GM12878 (cell line): ENCODE results near the gene MAML2. TPM values are rescaled to one million over a fixed set of nuclear protein-coding genes. Genes with fewer than 3 reads are reported as not detected.

Experiments used
- BHLHE40 ChIP-seq, 2 experiments: fragments of 450-650 bp in 1 of 2; IDR thresholded peaks; 2 replicates each; pipeline ENCODE4 v1.6.1; 2011 to 2017; ENCODE audit warnings: low read depth in 2 of 2, borderline replicate concordance in 1 of 2, improper control_type of control experiment in 1 of 2, low read length in 1 of 2, mild to moderate bottlenecking in 1 of 2
- EZH2 ChIP-seq: IDR thresholded peaks from 2 replicates; pipeline ENCODE4 v1.6.1; 2012; ENCODE audit warnings: low read depth, mild to moderate bottlenecking, control low read depth, inconsistent platforms, low read length, borderline replicate concordance; ENCODE audit not compliant: control insufficient read depth
- FOS ChIP-seq: IDR thresholded peaks from 3 replicates; pipeline ENCODE4 v1.6.1; 2011; ENCODE audit warnings: borderline replicate concordance; ENCODE audit not compliant: insufficient read length; ENCODE audit errors: extremely low read depth
- HDAC6 ChIP-seq: fragments of 200-600 bp; sonication (generic); IDR thresholded peaks from one replicate; pipeline ENCODE4 v1.8.0; 2017; ENCODE audit warnings: antibody characterized with exemption; ENCODE audit not compliant: unreplicated experiment
- IRF4 ChIP-seq: IDR thresholded peaks from 2 replicates; pipeline ENCODE4 v1.6.1; 2011; ENCODE audit warnings: low read depth, low read length
- NBN ChIP-seq: fragments of 450-650 bp; IDR thresholded peaks from 2 replicates; pipeline ENCODE4 v1.6.1; 2016
- NFIC ChIP-seq: IDR thresholded peaks from 2 replicates; pipeline ENCODE4 v1.6.1; 2012; ENCODE audit warnings: low read depth, mild to moderate bottlenecking, inconsistent platforms, low read length, moderate library complexity
- POLR2AphosphoS2 ChIP-seq: IDR thresholded peaks from 2 replicates; pipeline ENCODE4 v1.6.1; 2011; ENCODE audit warnings: low read depth, mild to moderate bottlenecking, low read length, improper control_type of control experiment, moderate library complexity
- POLR2AphosphoS5 ChIP-seq: IDR thresholded peaks from 2 replicates; pipeline ENCODE4 v1.6.1; 2011; ENCODE audit warnings: mild to moderate bottlenecking, low read length, inconsistent platforms
- RELA ChIP-seq: fragments of 450-650 bp; IDR thresholded peaks from 2 replicates; pipeline ENCODE4 v1.8.0; 2014; ENCODE audit warnings: borderline replicate concordance; ENCODE audit not compliant: partially characterized antibody
- RUNX3 ChIP-seq: IDR thresholded peaks from 2 replicates; pipeline ENCODE4 v1.6.1; 2012; ENCODE audit warnings: low read length, inconsistent platforms
- SIX5 ChIP-seq: IDR thresholded peaks from 2 replicates; pipeline ENCODE4 v1.6.1; 2011; ENCODE audit warnings: mild to moderate bottlenecking, low read depth, low read length, moderate library complexity; ENCODE audit not compliant: severe bottlenecking
- SMARCA5 ChIP-seq: fragments of 450-650 bp; IDR thresholded peaks from 2 replicates; pipeline ENCODE4 v1.6.1; 2017; ENCODE audit warnings: mild to moderate bottlenecking
- STAT3 ChIP-seq: IDR thresholded peaks from 2 replicates; pipeline ENCODE4 v1.6.1; 2011; ENCODE audit warnings: low read depth, low read length, improper control_type of control experiment
- polyA plus RNA-seq, 11 experiments: library from polyadenylated mRNA; depleted of rRNA in 4 of 11; unstranded in 6 of 11; stranded (reverse) in 5 of 11; fragments of >200 nt; fragmentation: Nextera tagmentation in 4 of 11; fragmentation: Illumina TruSeq in 1 of 11; extraction: Ambion mirVana in 4 of 11; extraction: Trizol in 1 of 11; gene quantifications; 1 replicate in 1 of 11; 2 replicates in 10 of 11; pipeline versions ENCODE4 v1.2.1 to v1.2.3, GENCODE V29; 2011 to 2016; ENCODE audit warnings: inconsistent platforms in 2 of 11, missing spikeins in 2 of 11, low read depth in 1 of 11
- total RNA-seq, 4 experiments: library from RNA; depleted of rRNA in 3 of 4; stranded (reverse); fragments of >200 nt in 3 of 4; fragmentation: Illumina TruSeq in 1 of 4; extraction: Trizol in 1 of 4; gene quantifications; 2 replicates each; pipeline versions ENCODE4 v1.2.1 to v1.2.3, GENCODE V29; 2013 to 2021
- TF ChIP-seq, protein P1 (sequence below): fragments of 450-650 bp; IDR thresholded peaks from 2 replicates; pipeline ENCODE4 v1.6.1; 2017; ENCODE audit warnings: borderline replicate concordance
- TF ChIP-seq, protein P2 (sequence below): fragments of 450-650 bp; formaldehyde crosslinking; IDR thresholded peaks from 2 replicates; pipeline ENCODE4 v1.5.0; 2022; ENCODE audit warnings: mild to moderate bottlenecking, missing genetic modification characterization
- TF ChIP-seq, protein P3 (sequence below): IDR thresholded peaks from 2 replicates; pipeline ENCODE4 v1.6.1; 2012; ENCODE audit warnings: mild to moderate bottlenecking, low read depth, low read length
- TF ChIP-seq, protein P4 (sequence below): IDR thresholded peaks from 2 replicates; pipeline ENCODE4 v1.6.1; 2011; ENCODE audit warnings: borderline replicate concordance, low read depth, mild to moderate bottlenecking, moderate library complexity, mixed read lengths, low read length; ENCODE audit not compliant: insufficient read depth; ENCODE audit errors: extremely low read length
- TF ChIP-seq, protein P5 (sequence below): IDR thresholded peaks from 2 replicates; pipeline ENCODE4 v1.6.1; 2012; ENCODE audit warnings: low read depth, low read length, improper control_type of control experiment
- TF ChIP-seq, protein P6 (sequence below): IDR thresholded peaks from 2 replicates; pipeline ENCODE4 v1.6.1; 2011; ENCODE audit warnings: low read depth, low read length, improper control_type of control experiment, borderline replicate concordance

MAML2 gene
- total and polyA plus RNA-seq, 10 of the 15 experiments (the other 5 are each of a cell fraction or from before 2014, with no cell fraction given): 2.5 to 15.1 (median 12.0) TPM

DNA sequence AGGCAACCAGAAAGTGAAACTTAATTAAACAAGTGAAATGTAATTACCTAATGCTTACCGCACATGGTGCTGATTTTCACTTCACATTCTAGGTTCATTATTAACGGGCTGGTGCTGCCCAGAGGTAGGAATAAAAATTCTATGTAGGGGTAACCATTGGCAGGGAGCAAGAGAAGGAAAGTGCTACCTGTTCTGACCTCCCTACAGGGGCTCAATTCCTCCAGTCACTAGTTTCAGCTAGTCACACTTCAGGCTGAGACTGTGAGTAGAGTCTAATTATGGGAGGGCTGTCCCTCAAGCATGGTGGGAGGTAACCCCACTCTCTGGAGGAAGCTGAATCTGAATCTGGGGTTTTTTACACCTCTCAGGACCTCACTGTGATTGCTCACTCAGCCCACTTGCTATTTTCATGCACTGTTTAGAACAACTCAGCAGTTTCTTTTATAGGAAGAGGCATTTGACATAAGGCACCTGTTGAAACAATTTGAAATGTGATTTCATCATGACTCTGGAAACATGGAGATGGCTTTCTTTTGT is 75.4 kb downstream of the MAML2 start (continued):
- TF ChIP-seq, protein P1, sequence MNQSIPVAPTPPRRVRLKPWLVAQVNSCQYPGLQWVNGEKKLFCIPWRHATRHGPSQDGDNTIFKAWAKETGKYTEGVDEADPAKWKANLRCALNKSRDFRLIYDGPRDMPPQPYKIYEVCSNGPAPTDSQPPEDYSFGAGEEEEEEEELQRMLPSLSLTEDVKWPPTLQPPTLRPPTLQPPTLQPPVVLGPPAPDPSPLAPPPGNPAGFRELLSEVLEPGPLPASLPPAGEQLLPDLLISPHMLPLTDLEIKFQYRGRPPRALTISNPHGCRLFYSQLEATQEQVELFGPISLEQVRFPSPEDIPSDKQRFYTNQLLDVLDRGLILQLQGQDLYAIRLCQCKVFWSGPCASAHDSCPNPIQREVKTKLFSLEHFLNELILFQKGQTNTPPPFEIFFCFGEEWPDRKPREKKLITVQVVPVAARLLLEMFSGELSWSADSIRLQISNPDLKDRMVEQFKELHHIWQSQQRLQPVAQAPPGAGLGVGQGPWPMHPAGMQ: no peak
- TF ChIP-seq SIX5: no peak
- peak; percentile 87; the same call in 1 of the 2 replicates for TF ChIP-seq NFIC
- no peak for TF ChIP-seq SMARCA5
- TF ChIP-seq, protein P2, sequence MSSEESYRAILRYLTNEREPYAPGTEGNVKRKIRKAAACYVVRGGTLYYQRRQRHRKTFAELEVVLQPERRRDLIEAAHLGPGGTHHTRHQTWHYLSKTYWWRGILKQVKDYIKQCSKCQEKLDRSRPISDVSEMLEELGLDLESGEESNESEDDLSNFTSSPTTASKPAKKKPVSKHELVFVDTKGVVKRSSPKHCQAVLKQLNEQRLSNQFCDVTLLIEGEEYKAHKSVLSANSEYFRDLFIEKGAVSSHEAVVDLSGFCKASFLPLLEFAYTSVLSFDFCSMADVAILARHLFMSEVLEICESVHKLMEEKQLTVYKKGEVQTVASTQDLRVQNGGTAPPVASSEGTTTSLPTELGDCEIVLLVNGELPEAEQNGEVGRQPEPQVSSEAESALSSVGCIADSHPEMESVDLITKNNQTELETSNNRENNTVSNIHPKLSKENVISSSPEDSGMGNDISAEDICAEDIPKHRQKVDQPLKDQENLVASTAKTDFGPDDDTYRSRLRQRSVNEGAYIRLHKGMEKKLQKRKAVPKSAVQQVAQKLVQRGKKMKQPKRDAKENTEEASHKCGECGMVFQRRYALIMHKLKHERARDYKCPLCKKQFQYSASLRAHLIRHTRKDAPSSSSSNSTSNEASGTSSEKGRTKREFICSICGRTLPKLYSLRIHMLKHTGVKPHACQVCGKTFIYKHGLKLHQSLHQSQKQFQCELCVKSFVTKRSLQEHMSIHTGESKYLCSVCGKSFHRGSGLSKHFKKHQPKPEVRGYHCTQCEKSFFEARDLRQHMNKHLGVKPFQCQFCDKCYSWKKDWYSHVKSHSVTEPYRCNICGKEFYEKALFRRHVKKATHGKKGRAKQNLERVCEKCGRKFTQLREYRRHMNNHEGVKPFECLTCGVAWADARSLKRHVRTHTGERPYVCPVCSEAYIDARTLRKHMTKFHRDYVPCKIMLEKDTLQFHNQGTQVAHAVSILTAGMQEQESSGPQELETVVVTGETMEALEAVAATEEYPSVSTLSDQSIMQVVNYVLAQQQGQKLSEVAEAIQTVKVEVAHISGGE (CRISPR knock-in tag): no peak
- TF ChIP-seq RUNX3: peak; percentile 72
- TF ChIP-seq, protein P3, sequence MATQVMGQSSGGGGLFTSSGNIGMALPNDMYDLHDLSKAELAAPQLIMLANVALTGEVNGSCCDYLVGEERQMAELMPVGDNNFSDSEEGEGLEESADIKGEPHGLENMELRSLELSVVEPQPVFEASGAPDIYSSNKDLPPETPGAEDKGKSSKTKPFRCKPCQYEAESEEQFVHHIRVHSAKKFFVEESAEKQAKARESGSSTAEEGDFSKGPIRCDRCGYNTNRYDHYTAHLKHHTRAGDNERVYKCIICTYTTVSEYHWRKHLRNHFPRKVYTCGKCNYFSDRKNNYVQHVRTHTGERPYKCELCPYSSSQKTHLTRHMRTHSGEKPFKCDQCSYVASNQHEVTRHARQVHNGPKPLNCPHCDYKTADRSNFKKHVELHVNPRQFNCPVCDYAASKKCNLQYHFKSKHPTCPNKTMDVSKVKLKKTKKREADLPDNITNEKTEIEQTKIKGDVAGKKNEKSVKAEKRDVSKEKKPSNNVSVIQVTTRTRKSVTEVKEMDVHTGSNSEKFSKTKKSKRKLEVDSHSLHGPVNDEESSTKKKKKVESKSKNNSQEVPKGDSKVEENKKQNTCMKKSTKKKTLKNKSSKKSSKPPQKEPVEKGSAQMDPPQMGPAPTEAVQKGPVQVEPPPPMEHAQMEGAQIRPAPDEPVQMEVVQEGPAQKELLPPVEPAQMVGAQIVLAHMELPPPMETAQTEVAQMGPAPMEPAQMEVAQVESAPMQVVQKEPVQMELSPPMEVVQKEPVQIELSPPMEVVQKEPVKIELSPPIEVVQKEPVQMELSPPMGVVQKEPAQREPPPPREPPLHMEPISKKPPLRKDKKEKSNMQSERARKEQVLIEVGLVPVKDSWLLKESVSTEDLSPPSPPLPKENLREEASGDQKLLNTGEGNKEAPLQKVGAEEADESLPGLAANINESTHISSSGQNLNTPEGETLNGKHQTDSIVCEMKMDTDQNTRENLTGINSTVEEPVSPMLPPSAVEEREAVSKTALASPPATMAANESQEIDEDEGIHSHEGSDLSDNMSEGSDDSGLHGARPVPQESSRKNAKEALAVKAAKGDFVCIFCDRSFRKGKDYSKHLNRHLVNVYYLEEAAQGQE: no peak
- TF ChIP-seq BHLHE40 (IDR thresholded peaks at IDR 0.05; ENCODE audit: borderline replicate concordance in 1 of 2, low read depth in 2 of 2, low read length in 1 of 2): peak; percentile 80 to 87
- TF ChIP-seq POLR2AphosphoS2: no peak
- peak; percentile 84; the same call in 1 of the 2 replicates for TF ChIP-seq NBN
- TF ChIP-seq STAT3: no peak
- TF ChIP-seq FOS: no peak
- peak; percentile 50 for TF ChIP-seq RELA
- TF ChIP-seq, protein P4, sequence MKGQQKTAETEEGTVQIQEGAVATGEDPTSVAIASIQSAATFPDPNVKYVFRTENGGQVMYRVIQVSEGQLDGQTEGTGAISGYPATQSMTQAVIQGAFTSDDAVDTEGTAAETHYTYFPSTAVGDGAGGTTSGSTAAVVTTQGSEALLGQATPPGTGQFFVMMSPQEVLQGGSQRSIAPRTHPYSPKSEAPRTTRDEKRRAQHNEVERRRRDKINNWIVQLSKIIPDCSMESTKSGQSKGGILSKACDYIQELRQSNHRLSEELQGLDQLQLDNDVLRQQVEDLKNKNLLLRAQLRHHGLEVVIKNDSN: no peak
- TF ChIP-seq, protein P5, sequence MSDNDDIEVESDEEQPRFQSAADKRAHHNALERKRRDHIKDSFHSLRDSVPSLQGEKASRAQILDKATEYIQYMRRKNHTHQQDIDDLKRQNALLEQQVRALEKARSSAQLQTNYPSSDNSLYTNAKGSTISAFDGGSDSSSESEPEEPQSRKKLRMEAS: no peak
- 0 out of 2 replicates have a peak, but pooled peaks have one; percentile 46 for TF ChIP-seq POLR2AphosphoS5
- TF ChIP-seq, protein P6, sequence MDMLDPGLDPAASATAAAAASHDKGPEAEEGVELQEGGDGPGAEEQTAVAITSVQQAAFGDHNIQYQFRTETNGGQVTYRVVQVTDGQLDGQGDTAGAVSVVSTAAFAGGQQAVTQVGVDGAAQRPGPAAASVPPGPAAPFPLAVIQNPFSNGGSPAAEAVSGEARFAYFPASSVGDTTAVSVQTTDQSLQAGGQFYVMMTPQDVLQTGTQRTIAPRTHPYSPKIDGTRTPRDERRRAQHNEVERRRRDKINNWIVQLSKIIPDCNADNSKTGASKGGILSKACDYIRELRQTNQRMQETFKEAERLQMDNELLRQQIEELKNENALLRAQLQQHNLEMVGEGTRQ: no peak
- peak; percentile 53; the same call in 1 of the 2 replicates for TF ChIP-seq IRF4
- no peak for TF ChIP-seq HDAC6
- no peak for TF ChIP-seq EZH2
